ENCODE results near the gene HPCAL1.

HPCAL1 gene

DNA sequence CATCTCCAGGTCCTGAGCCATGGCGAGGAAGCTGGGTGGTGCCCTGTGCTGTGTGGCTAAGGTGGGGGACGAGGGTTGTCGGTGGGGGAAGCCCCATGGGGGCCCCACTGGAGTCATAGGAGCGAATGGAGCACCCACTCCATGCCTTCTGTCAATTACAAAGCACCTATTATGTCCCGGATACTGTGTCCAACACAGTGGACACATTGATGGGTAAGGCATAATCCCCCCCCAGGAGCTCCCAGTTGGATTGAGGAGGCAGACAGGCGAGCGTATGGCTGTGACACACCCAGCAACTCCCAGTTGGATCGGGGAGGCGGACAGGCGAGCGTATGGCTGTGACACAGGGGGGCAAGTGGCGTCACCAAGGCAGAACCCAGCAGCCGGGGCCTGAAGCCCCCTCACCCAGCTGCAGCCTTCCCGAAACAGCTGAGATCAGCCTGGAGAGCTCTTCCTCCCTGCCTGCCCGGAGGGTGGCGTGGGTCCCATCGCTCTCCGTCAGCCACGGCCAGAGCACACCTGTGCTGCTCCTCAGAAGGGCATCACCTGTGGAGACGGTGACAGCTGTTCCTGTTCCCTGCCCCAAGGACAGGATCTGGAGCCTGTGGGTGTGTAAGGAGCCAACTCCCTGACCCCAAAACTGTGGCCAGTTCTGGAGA, 69.6 kb downstream of the HPCAL1 start:
- no peak for DNase-seq

DNA sequence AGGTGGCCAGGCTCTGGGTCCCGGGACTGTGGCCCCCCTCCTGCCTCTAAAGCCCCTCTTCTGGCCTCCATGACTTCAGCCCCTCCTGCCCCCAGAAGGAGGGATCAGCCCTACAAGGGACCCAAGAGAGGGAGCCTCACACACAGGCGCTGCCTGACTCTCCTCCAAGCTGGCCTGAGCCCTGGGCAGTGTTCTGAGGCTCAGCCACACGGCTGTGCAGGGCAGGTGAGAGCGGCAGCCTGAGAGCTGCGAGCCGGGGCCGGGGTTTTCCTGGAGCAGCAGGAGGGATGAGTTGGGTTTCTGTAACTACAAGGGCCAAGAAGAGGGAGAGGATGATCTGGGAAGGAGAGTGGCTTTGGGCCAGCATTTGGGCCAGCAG, 70.1 kb downstream of the HPCAL1 start:
- DNase-seq: no peak

DNA sequence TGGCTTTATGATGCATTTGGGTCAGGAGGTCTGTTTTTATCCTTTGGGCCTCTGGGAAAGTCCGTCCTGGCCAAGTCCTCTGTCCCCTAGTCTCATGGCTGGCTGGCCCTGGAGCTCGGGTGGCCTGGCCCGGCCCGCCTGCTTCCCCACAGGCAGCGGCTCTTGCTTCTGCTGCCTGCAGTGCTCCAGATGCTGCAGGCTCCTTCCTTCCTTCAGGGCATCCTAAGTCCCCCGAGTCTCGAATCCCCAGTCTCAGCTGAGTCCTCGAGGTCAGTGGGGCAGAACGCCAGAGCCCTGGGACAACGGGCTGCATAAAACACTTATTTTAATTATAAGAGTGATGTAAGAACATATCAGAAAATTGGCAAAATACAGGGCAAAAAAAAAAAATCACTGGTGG, 71.2 kb downstream of the HPCAL1 start:
- DNase-seq: no peak

DNA sequence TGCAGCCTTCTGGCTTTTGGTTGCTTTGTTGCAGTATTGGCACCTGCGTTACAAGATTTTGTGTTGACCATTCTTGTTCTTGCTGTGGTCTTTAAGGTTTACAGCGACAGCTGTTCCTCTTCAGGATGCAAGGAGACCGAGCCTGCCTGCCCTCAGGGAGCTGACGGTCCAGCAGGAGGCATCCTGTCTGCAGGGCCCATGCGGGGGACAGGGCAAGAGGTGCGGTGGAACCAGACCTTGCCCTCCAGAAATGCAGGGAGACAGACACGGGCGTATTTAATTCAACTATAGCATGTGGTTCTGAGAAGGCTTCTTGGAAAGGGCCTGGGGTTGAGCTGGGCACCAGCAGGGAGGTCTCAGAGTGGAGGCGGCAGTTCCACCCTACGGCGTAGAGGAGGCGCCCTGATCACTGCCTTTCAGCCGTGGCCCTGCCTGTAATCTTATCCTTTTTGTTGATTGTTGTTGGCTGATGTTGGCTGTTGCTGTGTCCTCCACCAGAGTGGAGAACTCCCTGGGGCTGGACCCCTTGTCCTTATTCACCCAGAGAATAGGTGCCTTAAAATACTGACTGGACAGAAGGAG, 71.7 kb downstream of the HPCAL1 start:
- no peak for DNase-seq

DNA sequence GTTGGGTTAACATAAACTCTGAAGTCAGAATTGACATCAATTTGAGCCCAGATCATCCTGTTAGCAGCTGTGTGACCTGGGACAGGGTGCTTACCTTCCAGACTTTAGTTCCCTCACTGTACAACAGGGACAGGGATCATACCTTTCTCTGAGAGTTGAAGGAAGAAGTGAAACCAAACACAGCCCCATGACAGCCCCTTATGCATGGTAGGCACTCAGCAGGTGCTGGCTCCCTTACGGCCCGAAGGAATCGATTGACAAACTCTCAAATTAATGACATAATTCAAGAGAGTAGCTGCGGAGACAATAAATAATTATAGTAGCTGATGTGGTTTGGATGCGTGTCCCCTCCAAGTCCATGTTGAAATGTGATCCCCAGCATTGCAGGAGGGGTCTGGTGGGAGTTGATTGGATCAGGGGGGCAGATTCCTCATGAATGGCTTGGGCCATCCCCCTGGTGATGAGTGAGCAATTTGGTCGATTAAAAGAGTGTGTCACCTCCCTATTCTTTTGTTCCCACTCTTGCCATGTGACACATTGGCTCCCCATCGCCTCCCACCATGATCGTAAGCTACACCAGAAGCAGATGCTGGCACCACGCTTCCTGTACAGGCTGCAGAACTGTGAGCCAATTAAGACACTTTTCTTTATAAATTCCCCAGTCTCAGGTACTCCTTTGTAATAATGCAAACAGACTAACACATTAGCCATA, 73.0 kb downstream of the HPCAL1 start:
- no peak for DNase-seq

DNA sequence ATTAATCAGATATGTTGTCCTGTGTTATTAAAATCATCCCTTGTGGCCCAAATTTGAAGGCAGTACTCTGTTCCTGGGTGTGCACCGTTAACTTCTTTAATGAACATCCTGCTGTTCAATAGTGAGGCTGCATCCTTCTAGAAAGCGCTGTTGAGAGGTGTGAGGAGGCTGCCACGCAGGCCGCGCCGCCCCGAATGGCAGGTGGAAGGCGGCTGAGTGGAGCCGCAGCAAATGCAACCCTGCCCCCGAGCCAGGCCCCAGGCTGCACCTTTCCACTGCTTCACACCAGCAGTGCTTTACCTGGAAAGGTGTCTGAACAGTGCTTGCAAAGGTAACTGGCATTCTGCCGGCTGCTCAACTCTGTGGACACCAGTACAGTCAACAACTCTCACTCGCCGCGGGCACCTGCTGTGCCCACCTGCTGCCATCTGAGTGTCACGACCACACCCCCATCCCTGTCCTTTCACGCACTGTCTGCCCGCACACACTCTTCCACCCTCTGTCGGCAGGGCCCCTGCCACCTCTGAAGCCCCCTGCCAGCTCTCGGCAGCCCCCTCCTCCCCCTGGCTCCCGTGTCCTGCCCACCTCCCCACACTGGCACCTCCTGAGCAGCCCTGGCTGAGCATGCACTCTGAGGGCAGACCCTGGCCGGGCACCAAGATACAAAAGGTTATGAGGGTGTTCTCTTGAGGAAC, 74.5 kb downstream of the HPCAL1 start:
- DNase-seq: no peak

DNA sequence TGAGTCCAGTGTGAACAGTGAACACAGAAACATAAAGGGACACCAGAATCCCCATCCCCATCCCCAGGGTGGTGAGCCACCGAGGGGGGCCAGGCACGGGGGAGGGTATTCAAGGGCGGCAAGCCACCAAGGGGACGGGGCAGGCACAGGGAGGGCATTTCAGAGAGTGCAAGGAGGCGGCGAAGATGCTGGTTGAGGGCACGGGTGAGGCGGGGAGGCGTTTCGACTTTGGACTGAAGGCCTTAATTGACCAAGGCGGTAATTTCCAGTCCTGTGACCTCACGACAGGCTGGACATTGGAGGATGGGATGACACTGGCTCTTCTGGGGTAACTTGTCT, 75.0 kb downstream of the HPCAL1 start:
- no peak for DNase-seq

DNA sequence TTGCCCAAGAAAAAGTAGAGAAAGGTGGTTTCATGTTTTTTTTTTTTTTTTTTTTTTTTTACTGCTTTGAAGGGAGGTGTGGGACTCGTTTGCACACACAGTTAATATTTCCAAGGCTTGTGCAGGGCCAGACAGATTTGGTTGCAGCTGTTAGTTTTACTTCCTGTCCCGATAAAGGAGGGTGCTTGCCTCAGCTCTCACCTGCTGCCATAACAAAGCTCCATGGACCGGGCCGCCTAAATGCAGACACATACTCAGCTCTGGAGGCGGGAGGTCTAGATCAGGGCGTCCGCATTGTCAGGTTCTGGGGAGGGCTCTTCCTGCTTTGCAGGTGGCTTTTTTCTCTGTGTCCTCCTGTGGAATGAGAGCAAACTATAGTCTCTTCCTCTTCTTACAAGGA, 75.5 kb downstream of the HPCAL1 start:
- peak; percentile 23 for DNase-seq

DNA sequence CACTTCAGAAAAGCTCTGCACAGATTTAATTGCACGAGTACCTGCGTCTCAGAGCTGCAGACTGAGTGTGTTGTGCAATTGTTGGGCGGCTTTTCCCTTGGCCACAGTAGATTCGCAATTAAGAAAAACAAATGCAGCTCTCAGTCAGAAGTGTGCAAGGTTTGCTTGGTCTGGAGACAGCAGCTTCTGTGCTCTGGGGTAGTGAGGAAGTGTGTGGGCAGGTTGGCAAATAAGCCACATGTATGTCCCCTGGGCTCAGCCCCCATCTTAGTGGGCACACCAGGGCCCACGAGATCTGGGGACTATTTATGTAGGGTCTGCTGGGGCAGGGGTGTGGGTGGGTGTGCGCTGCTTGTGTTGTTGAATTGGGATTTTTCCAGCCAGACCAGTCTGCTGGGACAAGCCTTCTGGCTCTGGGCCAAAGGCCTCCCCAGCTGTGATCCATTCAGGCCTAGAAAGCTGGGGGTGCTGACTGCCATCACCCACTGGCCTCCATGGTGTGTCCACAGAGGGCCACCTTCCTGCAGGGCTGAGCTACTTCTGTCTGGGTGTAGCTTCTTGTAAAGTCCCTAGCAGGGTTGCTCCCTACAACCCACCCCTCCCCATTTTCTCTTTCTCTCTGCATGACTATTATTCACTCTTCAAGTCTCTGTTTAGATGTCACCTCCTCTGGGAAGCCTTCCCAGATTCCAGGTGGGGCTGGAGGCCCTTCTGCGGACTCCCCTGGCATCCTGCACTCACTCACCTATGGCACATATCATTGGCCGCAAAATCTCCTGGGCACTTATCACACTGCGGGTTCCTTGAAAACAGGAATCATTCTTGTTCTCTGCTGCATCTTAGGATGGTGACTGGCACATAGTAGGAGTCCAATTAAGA, 77.6 kb downstream of the HPCAL1 start:
- DNase-seq: no peak

DNA sequence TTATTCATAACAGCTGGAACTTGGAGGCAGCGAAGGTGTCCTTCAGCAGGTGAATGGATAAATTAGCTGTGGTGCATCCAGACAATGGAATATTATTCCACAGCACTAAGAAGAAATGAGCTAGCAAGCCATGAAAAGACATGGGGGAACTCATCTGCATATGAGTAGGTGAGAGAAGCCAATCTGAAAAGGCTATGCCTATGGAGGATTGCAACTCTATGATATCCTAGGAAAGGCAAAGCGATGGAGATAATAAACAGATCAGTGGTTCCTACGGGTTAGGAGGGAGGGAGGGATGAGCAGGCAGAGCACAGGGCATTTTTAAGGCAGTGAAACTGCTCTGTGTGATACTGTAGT, 79.3 kb downstream of the HPCAL1 start:
- DNase-seq: no peak

DNA sequence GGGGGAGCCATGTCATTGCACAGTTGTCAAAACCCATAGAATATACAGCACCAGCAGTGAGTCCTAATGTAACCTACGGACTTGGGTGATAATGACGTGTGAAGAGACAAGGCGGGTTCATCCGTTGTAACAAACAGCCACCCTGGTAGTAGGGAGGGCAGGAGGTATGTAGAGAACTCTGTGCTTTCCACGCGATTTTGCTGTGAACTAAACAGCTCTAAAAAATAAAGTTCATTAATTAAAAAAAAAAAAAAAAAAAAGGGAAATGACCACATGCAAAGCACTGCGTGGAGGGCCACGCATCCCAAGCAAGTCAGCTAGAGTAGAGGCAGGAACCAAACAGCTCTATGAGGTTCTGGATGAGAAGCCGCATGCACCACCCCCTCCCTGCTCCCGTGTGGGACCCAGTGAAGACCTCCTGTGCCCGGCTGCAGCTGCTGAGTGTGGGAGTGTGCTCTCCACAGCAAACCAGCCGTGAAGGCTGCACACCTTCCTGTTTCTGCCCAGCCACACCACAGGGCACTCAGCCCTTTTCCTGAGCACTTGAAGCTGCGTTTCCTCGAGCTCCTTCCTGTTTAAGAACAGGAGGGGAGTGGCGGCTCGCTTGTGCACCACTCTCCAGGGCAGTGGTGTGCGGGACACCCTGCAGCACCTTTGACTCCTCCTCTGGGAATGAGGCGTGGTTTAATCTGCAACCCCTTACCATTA, 79.8 kb downstream of the HPCAL1 start:
- peak; percentile 44 for DNase-seq

DNA sequence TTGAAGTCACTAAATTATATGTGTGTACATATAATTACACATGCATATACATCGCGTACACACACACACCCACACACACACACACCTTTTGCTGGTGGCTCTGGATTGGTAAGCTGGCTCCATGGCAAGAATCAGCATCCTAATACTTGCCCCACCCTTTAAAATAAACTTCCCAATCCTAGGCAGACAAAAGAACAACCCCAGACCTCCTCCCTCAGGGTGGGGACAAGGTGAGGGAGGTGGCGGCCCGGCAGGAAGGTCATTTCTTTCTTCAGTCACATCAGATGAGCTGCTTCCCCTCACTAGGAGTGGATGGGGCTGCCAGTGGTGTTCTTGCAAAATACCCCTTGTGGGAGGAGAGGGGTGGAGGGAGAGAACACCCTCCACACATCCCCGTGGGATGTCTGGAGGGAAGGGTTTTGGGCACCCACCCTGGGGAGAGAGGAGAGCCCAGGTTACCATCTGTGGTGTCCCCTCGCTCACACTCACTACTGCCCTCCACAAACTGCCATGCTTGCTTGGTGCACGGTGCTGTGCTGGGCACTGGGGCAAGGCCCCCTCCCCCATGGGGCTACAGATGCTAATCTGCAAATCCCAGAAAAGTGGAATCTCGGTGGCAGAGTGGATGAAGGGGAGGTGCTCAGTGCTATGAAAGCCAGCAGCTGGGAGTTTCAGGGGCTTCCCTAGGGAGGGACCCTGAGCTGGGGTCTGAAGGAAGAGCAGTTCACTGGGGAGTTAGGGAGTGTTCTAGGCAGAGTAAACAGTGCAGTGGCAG, 81.4 kb downstream of the HPCAL1 start:
- DNase-seq: no peak

DNA sequence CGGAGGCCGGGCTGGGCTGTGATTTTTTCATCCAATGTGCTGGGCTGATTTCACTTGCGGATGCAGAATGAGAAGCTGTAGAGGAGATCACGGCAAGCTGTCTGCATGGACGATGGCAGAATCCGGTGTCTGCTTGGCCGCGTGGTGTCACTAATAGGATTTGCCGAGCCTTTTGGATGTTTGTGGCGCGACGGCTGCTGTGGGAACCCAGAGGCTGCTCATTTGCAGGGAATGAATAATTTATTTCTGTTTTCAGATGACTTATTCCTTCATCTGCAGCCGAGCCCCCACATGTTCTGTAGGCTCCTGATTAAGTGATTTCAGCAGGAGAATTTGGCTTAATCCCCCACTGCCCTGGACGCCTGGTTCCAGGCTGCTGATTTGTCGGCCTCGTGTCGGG, 82.8 kb downstream of the HPCAL1 start:
- no peak for DNase-seq

DNA sequence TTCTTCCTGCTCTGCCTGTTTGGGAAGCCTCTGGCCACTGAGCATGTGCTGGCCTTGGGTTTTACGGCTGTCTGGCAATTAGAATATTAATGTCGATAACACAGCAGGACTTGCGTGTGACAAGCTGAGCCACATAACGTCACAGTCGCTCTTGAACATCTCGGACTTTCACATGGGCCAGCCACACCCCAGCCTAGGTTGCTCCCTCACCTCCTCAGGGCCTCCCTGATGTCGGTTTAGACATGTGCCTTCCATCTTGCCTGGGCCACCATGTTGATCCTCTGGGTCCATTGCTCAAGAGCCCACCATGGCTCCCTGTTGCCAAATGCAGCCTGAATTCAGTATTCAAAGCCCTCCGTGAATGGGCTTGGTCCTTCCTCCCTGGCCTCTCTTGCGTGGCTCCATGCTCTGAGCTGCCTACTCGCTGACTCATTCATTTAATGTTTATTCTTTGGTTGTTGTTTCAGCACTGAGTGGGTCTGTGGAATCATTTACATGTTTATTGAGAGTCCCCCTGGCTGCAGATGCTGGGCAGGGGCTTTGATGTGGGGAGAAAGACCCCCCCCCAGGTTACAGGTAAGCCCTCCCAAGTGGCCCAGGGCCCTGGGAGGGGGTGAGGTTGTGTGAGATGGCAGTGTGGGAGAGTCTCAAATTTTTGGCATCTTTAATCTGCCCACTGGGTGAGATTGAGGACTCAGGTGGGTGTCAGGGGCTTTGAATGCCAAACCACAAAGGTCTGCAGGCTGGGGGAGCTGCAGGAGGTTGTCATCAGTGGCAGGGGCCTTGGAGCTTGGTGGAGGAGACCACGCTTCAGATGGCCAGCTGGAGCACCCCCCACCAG, 83.4 kb downstream of the HPCAL1 start:
- DNase-seq: no peak

DNA sequence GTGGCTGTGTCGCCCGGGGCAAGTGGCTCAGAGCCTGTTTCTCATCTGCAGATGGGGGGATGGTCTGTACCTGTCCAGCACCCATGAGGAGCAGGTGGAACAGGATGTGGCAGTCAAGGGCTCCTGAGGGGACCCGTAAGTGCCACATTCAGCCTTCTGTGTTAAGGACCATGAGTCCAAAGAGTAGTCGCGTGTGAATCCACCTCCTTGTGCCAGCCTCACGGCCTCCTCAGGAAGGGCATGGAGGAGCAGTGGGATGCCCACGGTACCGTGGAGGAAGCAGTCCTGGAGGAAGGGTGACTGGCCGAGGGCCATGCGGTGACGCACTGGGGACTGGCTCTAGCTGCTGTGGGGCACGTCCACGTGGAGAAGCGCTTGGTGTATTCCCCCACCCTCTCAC, 84.3 kb downstream of the HPCAL1 start:
- DNase-seq: no peak

DNA sequence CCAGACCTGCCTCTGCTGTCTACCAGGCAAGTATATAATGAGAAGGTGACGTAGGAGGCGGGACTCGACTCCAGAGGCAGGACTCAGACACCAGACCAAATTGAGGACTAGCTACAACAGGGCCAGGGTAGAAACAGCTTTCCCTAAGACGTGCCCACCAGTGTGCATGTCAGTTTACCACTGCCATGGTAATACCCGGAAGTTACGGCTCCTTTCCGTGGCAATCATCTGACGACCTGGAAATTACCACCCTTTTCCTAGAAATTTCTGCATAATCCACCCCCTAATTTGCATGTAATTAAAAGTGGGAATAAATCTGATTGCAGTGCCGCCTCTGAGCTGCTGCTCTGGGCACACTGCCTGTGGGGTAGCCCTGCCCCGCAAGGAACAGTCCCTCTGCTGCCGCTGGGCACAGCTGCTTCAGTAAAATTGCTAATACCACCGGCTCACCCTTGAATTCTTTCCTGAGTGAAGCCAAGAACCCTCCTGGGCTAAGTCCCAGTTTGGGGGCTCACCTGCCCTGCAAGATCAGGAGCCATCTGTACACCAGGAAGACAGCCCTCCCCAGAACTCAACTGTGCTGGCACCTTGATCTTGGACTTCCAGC, 86.4 kb downstream of the HPCAL1 start:
- no peak for DNase-seq

DNA sequence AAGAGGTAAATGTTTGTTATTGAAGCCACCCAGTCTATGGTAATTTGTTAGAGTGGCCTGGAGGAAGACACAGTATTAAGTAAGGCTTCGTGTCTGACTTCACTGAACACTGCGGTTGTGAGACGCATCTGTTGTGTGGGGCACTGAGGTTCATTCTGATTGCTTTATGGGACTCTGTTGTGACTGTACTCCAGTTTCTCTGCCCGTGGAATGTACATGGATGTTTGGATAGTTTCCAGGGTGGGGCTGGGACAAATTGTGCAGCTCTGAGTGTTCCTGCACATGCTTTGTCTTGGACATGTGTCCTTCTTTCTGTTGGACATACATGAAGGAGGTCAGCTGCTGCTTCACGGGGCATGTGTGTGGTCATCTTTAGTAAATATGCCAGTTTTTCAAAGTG, 86.9 kb downstream of the HPCAL1 start:
- no peak for DNase-seq

DNA sequence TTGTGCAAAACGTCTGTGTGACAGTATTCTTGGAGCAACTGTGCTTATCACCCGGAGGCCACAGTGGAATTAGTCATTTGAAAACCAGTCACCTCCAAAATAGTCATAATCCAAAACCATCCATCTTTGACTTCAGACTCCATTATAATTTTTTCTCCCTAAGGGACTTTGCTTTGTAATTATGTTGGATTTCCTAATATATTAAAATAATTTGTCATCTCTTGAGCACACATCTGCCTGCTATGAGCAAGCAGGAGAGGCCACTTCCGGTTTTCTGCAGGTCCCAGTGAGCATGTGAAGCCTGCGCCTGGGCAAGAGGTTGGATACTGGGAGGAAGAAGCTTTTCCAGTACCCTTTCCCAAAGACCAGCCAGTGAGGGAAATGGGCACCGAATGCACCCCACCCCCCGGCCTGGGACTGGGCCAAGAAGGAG, 87.7 kb downstream of the HPCAL1 start:
- DNase-seq: no peak

DNA sequence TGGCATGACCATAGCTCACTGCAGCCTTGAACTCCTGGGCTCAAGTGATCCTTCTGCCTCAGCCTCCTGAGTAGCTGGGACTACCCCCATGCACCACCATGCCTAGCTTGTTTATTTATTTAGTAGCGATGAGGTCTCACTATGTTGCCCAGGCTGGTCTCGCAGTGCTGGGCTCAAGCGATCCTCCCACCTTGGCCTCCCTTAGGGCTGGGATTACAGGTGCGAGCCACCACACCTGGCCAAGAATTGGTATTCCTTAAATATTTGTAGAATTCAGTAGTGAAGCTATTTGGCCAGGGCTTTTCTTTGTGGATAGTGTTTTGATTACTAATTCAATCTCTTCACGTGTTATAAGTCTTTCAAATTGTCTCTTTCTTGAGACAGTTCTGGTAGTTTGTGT, 89.4 kb downstream of the HPCAL1 start:
- DNase-seq: no peak

DNA sequence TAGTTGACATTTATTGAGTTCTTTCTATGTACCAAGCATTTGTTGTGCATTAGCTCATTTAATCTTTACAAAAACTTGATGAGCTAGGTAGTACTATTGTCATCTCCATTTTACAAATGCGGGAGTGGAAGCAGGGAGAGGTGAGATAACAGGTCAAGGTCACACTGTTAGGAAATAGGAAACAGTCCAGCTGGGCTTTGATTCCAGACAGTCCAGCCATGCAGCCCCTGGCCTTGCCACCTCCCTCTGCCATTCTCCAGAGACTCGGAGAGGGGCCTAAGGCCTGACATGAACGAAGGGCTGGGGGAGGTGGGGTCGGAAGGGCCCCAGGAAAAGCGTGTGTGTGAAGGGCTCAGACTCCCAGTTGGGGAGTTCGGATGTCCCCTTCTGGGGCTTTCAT, 89.8 kb downstream of the HPCAL1 start:
- no peak for DNase-seq

All from activated gamma-delta T cell treated with Interleukin-2 at 50 U/mL for 16 hours (primary cell).